Suprapubic skin (tissue), 3 donors: ENCODE results near the gene ADCY9.

Source experiments
- POLR2A ChIP-seq, 2 donors: fragments of 450-650 bp; IDR thresholded peaks; one replicate each; pipeline ENCODE4 v1.6.1; 2017; ENCODE audit warnings: antibody characterized with exemption in 2 of 2, mild to moderate bottlenecking in 2 of 2, moderate library complexity in 2 of 2
- TF ChIP-seq, protein P1 (sequence below), 2 donors: fragments of 200-600 bp in 1 of 2; fragments of 450-650 bp in 1 of 2; sonication (generic) in 1 of 2; IDR thresholded peaks; one replicate each; pipeline ENCODE4 v1.5.1; 2016 to 2019; ENCODE audit warnings: antibody characterized with exemption in 2 of 2, mild to moderate bottlenecking in 1 of 2, moderate library complexity in 1 of 2

- TF ChIP-seq, protein P1, sequence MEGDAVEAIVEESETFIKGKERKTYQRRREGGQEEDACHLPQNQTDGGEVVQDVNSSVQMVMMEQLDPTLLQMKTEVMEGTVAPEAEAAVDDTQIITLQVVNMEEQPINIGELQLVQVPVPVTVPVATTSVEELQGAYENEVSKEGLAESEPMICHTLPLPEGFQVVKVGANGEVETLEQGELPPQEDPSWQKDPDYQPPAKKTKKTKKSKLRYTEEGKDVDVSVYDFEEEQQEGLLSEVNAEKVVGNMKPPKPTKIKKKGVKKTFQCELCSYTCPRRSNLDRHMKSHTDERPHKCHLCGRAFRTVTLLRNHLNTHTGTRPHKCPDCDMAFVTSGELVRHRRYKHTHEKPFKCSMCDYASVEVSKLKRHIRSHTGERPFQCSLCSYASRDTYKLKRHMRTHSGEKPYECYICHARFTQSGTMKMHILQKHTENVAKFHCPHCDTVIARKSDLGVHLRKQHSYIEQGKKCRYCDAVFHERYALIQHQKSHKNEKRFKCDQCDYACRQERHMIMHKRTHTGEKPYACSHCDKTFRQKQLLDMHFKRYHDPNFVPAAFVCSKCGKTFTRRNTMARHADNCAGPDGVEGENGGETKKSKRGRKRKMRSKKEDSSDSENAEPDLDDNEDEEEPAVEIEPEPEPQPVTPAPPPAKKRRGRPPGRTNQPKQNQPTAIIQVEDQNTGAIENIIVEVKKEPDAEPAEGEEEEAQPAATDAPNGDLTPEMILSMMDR (IDR thresholded peaks at IDR 0.05) = no peak
- TF ChIP-seq POLR2A (IDR thresholded peaks at IDR 0.05) = no peak
Measured at GRCh38 chr16:4017807-4018206, 98.4 kb downstream of the ADCY9 start.
